ENCODE results near the gene CDC42EP4.
A peak's percentile ranks its signal among the peaks of the same experiment; 100 is the strongest.

The CDC42EP4 gene

GRCh38 chr17:73342541-73343167 lies 30.9 kb upstream of the CDC42EP4 start:
- peak; percentile 75 for DNase-seq

- peak; percentile 97 for DNase-seq
Measured at GRCh38 chr17:73342050-73342522, 30.3 kb upstream of the CDC42EP4 start.

GRCh38 chr17:73341350-73342049 lies 29.7 kb upstream of the CDC42EP4 start:
- no peak for DNase-seq

- DNase-seq, result peak; percentile 96
Measured at GRCh38 chr17:73340093-73340596, 28.3 kb upstream of the CDC42EP4 start.

GRCh38 chr17:73338566-73339197 lies 26.9 kb upstream of the CDC42EP4 start:
- no peak for DNase-seq

GRCh38 chr17:73338050-73338521 lies 26.3 kb upstream of the CDC42EP4 start:
- DNase-seq, result no peak

- DNase-seq, result no peak
Measured at GRCh38 chr17:73337330-73337710, 25.5 kb upstream of the CDC42EP4 start.

GRCh38 chr17:73336408-73337329 lies 24.9 kb upstream of the CDC42EP4 start:
- DNase-seq, result no peak

GRCh38 chr17:73335591-73336407 lies 24.0 kb upstream of the CDC42EP4 start:
- DNase-seq, result no peak

GRCh38 chr17:73334771-73335513 lies 23.1 kb upstream of the CDC42EP4 start:
- DNase-seq, result no peak

GRCh38 chr17:73333445-73333844 lies 21.6 kb upstream of the CDC42EP4 start:
- peak; percentile 48 for DNase-seq

GRCh38 chr17:73331060-73331459 lies 19.3 kb upstream of the CDC42EP4 start:
- DNase-seq, result no peak

GRCh38 chr17:73327676-73328075 lies 15.9 kb upstream of the CDC42EP4 start:
- DNase-seq, result no peak

- no peak for DNase-seq
Measured at GRCh38 chr17:73325527-73325842, 13.7 kb upstream of the CDC42EP4 start.

GRCh38 chr17:73324711-73325526 lies 13.1 kb upstream of the CDC42EP4 start:
- no peak for DNase-seq

GRCh38 chr17:73324160-73324475 lies 12.3 kb upstream of the CDC42EP4 start:
- DNase-seq, result no peak

- DNase-seq, result no peak
Measured at GRCh38 chr17:73323409-73324159, 11.8 kb upstream of the CDC42EP4 start.

- no peak for DNase-seq
Measured at GRCh38 chr17:73320601-73321264, 8.9 kb upstream of the CDC42EP4 start.

- no peak for DNase-seq
Measured at GRCh38 chr17:73319766-73320165, 8.0 kb upstream of the CDC42EP4 start.

Measured in NCI-H226 (cell line).